Endodermal cell (in vitro differentiated cells): ENCODE data around the gene PHYH. TPM values are rescaled to one million over a fixed set of nuclear protein-coding genes. Genes with fewer than 3 reads are reported as not detected.
"Not testable (repeated sequence)": the region's sequence is repeated elsewhere in the genome, so short reads cannot be mapped to it uniquely, and the experiment has no call there.

Experiments
- DNase-seq: peaks from one replicate; pipeline ENCODE4 v3.0.0-alpha.2; 2017
- H3K27ac ChIP-seq: 2 replicates; pipeline ENCODE4 v1.5.1; 2013; ENCODE audit warnings: mild to moderate bottlenecking, low read depth, low read length, moderate library complexity
- H3K27me3 ChIP-seq: 2 replicates; pipeline ENCODE4 v1.6.1; 2013; ENCODE audit warnings: mild to moderate bottlenecking, low read length, moderate library complexity; ENCODE audit not compliant: insufficient read depth, control insufficient read depth, poor library complexity, severe bottlenecking
- H3K36me3 ChIP-seq: 2 replicates; pipeline ENCODE4 v1.7.0; 2013; ENCODE audit warnings: mild to moderate bottlenecking, low read length, moderate library complexity; ENCODE audit not compliant: control insufficient read depth, insufficient read depth
- H3K4me1 ChIP-seq: one replicate; pipeline ENCODE4 v1.7.0; 2013; ENCODE audit warnings: low read length; ENCODE audit not compliant: control insufficient read depth, insufficient read depth
- H3K4me3 ChIP-seq: 2 replicates; pipeline ENCODE4 v1.5.1; 2013; ENCODE audit warnings: mild to moderate bottlenecking, low read length, moderate library complexity
- H3K9ac ChIP-seq: 2 replicates; pipeline ENCODE4 v1.6.1; 2013; ENCODE audit warnings: mild to moderate bottlenecking, low read length, moderate library complexity; ENCODE audit not compliant: poor library complexity, severe bottlenecking; ENCODE audit errors: extremely low read depth
- H3K9me3 ChIP-seq: 2 replicates; pipeline ENCODE4 v1.6.1; 2013; ENCODE audit warnings: mild to moderate bottlenecking, low read length, moderate library complexity; ENCODE audit not compliant: control insufficient read depth
- H3K27ac Mint-ChIP-seq: 2 replicates; pipeline ENCODE4 v1.8.0; 2020; ENCODE audit warnings: mixed read lengths
- H3K27me3 Mint-ChIP-seq: 2 replicates; pipeline ENCODE4 v1.8.0; 2021; ENCODE audit warnings: mild to moderate bottlenecking, mixed read lengths; ENCODE audit not compliant: insufficient read depth
- H3K36me3 Mint-ChIP-seq: 2 replicates; pipeline ENCODE4 v1.8.0; 2020; ENCODE audit warnings: low read depth, mixed read lengths
- H3K4me1 Mint-ChIP-seq: 2 replicates; pipeline ENCODE4 v1.8.0; 2020; ENCODE audit warnings: mixed read lengths
- H3K4me3 Mint-ChIP-seq: 2 replicates; pipeline ENCODE4 v1.8.0; 2020; ENCODE audit warnings: mild to moderate bottlenecking, moderate library complexity, mixed read lengths
- H3K9me3 Mint-ChIP-seq: 2 replicates; pipeline ENCODE4 v1.8.0; 2020; ENCODE audit warnings: mild to moderate bottlenecking, mixed read lengths
- CTCF ChIP-seq: fragments of 200-600 bp; sonication (generic); conservative IDR thresholded peaks from 2 replicates; pipeline ENCODE4 v1.5.0; 2021; ENCODE audit warnings: antibody characterized with exemption, mild to moderate bottlenecking
- WGBS, 2 experiments: methylation state at CpG; one replicate each; pipeline versions ENCODE4 v1.1.5 to v1.1.7; 2013; ENCODE audit warnings: missing lambda C conversion rate in 2 of 2, mixed read lengths in 1 of 2; ENCODE audit not compliant: insufficient coverage in 1 of 2, insufficient read length in 1 of 2; 5-methylcytosine and 5-hydroxymethylcytosine counted together
- total RNA-seq, 2 donors: library from RNA; stranded (reverse); fragmentation: NEBNext Ultra II Directional in 1 of 2; extraction: Animal tissue kit (Norgen Biotek cat#: 25700) in 1 of 2; gene quantifications; 2 replicates in 1 of 2; 3 replicates in 1 of 2; pipeline ENCODE4 v1.2.1, GENCODE V29; 2021

Gene PHYH
- total RNA-seq, 2 donors from 2014 or later: 17.2 to 37.9 TPM

DNA sequence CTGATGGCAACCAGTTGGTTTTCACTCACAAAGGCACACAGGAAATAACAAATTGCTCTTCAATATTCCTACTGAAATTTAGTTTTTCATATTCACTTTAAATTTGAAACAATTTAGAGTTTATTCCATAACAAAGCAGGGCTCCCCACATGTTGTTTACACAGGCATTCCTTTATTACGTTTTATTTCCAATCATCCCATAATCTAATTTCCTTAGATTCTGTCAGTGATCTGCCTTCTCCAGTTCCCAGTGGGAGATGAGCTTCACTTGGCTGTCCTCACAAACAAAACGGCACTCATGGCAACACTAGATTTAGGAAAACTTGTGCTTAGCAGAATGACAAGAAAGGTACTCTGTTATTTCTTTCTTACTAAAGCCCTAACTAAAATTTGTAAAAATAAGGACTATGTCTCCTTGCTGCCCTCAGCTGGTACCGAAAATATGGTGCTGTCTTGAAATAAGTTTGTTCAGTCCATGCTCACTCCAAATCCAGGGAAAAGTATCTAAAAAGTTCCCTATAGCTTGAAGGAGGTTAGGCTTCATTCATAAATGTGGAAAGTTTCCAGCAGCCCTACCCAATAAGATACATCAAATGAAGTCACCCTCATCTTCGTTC is 23.0 kb downstream of the PHYH start:
- Histone ChIP-seq H3K36me3 (no peaks in the 10 kb centered on the region), H3K27ac (no peak overlapping the region), H3K27me3 (no peaks in the 10 kb centered on the region), H3K9ac (no peak overlapping the region), H3K9me3 (no peaks in the 10 kb centered on the region), H3K4me3 (no peak overlapping the region), H3K4me1 (no peaks in the 10 kb centered on the region)
- no peaks in the 10 kb centered on the region for H3K27me3 Mint-ChIP-seq
- peaks cover 2% of the 10 kb centered on the region for H3K36me3 Mint-ChIP-seq
- no peak overlapping the region for H3K27ac Mint-ChIP-seq
- H3K9me3 Mint-ChIP-seq: peaks cover 2% of the 10 kb centered on the region
- no peak for DNase-seq
- H3K4me1 Mint-ChIP-seq: peaks cover 5% of the 10 kb centered on the region
- WGBS, 2 experiments: 84 to 86% methylated on average over 4 of the region's 4 CpGs
- H3K4me3 Mint-ChIP-seq: no peak overlapping the region
- peak; percentile 27 for TF ChIP-seq CTCF

DNA sequence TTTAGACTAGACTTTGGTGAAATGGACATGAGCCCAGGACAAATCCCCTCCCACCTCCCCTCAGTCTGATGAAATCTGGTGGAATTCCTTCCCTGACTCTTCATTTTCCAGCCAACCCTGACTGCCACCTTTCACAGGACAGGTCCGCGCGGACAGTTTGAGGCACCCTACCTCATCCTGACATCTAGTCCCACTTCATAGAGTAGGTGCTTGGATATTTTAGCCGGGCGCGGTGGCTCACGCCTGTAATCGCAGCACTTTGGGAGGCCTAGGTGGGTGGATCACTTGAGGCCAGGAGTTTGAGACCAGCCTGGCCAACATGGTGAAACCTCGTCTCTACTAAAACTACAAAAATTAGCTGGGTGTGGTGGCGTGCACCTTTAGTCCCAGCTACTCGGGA is 23.7 kb downstream of the PHYH start:
- H3K9ac ChIP-seq, H3K4me3 Mint-ChIP-seq, H3K27me3 Mint-ChIP-seq, H3K9me3 Mint-ChIP-seq, H3K27me3 ChIP-seq, H3K27ac Mint-ChIP-seq, H3K4me1 ChIP-seq, H3K36me3 Mint-ChIP-seq, DNase-seq, H3K9me3 ChIP-seq, H3K27ac ChIP-seq, H3K4me3 ChIP-seq, H3K36me3 ChIP-seq: not testable (repeated sequence)
- 89 to 97% methylated on average over 10 to 11 of the region's 11 CpGs for WGBS, 2 experiments
- peaks cover 12% of the 10 kb centered on the region for H3K4me1 Mint-ChIP-seq

GRCh38 chr10:13272164-13272571 is 27.7 kb downstream of the PHYH start:
- peaks cover 20% of the 10 kb centered on the region for H3K4me1 Mint-ChIP-seq
- Histone ChIP-seq H3K9me3 (no peaks in the 10 kb centered on the region), H3K4me1 (no peaks in the 10 kb centered on the region), H3K36me3 (no peaks in the 10 kb centered on the region), H3K27ac (no peak overlapping the region), H3K9ac (no peak overlapping the region), H3K4me3 (no peak overlapping the region), H3K27me3 (no peaks in the 10 kb centered on the region)
- WGBS, 2 experiments: 86 to 89% methylated on average over 10 to 12 of the region's 12 CpGs
- no peak overlapping the region for H3K4me3 Mint-ChIP-seq
- peak overlapping the region; percentile 77 for H3K27ac Mint-ChIP-seq
- peak; percentile 57 for DNase-seq
- no peak for TF ChIP-seq CTCF
- H3K36me3 Mint-ChIP-seq: no peaks in the 10 kb centered on the region
- H3K9me3 Mint-ChIP-seq: peaks cover 2% of the 10 kb centered on the region
- no peaks in the 10 kb centered on the region for H3K27me3 Mint-ChIP-seq
